ENCODE measurements around the gene C1orf21.
A peak's percentile ranks its signal among the peaks of the same experiment; 100 is the strongest.

C1orf21 gene

GRCh38 chr1:184512724-184513123 lies 125.9 kb downstream of the C1orf21 start:
- no peak for DNase-seq
- Histone ChIP-seq H3K23ac (ENCODE audit: low read length in 2 of 2) (no peak overlapping the region), H2BK12ac (ENCODE audit: low read length in 2 of 2) (no peak overlapping the region), H3K79me1 (replicated peaks; ENCODE audit: low read length, poor library complexity, severe bottlenecking) (no peaks in the 10 kb centered on the region), H3K9ac (ENCODE audit: low read length) (no peak overlapping the region), H3K18ac (ENCODE audit: low read depth in 1 of 2, low read length in 2 of 2) (no peak overlapping the region), H3K27ac (ENCODE audit: low read length, poor library complexity, severe bottlenecking) (no peak overlapping the region), H2AFZ (ENCODE audit: low read depth, low read length) (no peak overlapping the region), H3K9me3 (ENCODE audit: control insufficient read depth, low read length) (no peaks in the 10 kb centered on the region), H3K27me3 (ENCODE audit: control insufficient read depth in 1 of 2, insufficient read depth in 1 of 2, low read length in 2 of 2) (no peaks in the 10 kb centered on the region), H4K8ac (ENCODE audit: low read length) (no peak overlapping the region), H3K14ac (ENCODE audit: low read length in 2 of 2) (no peak overlapping the region), H3K36me3 (ENCODE audit: control insufficient read depth in 1 of 2, insufficient read depth in 2 of 2, low read depth in 1 of 2, low read length in 2 of 2) (peaks cover 0 to 35% of the 10 kb centered on the region in 2 experiments), H2BK15ac (ENCODE audit: low read depth, poor library complexity, severe bottlenecking) (no peak overlapping the region), H3K4ac (ENCODE audit: low read depth in 1 of 2, low read length in 2 of 2) (no peak overlapping the region), H4K91ac (ENCODE audit: low read length) (no peak overlapping the region), H2BK5ac (ENCODE audit: low read depth, low read length, poor library complexity, severe bottlenecking) (no peak overlapping the region), H2BK120ac (ENCODE audit: low read depth, low read length) (no peak overlapping the region), H3K4me2 (ENCODE audit: low read length, poor library complexity, severe bottlenecking) (no peak overlapping the region), H2AK5ac (ENCODE audit: low read length, severe bottlenecking) (no peak overlapping the region), H3K4me1 (ENCODE audit: control insufficient read depth, insufficient read depth, low read depth, low read length) (peaks cover 2% of the 10 kb centered on the region), H3K4me3 (ENCODE audit: insufficient read depth in 1 of 2, low read depth in 1 of 2, low read length in 2 of 2) (no peak overlapping the region)
- WGBS: 92% methylated on average over 7 of the region's 8 CpGs

- no peak overlapping the region for H2AFZ ChIP-seq (ENCODE audit: low read depth, low read length)
- H3K27ac ChIP-seq (ENCODE audit: low read length, poor library complexity, severe bottlenecking): peak overlapping the region; percentile 63
- H3K4me1 ChIP-seq (ENCODE audit: control insufficient read depth, insufficient read depth, low read depth, low read length): peaks cover 2% of the 10 kb centered on the region
- H3K9me3 ChIP-seq (ENCODE audit: control insufficient read depth, low read length): no peaks in the 10 kb centered on the region
- no peak overlapping the region for H4K91ac ChIP-seq (ENCODE audit: low read length)
- no peak overlapping the region for H3K23ac ChIP-seq (ENCODE audit: low read length in 2 of 2)
- H2AK5ac ChIP-seq (ENCODE audit: low read length, severe bottlenecking): no peak overlapping the region
- H4K8ac ChIP-seq (ENCODE audit: low read length): no peak overlapping the region
- H2BK15ac ChIP-seq (ENCODE audit: low read depth, poor library complexity, severe bottlenecking): no peak overlapping the region
- H3K4me2 ChIP-seq (ENCODE audit: low read length, poor library complexity, severe bottlenecking): no peak overlapping the region
- H2BK12ac ChIP-seq (ENCODE audit: low read length in 2 of 2): peak overlapping the region in 1 of 2 experiments; percentile 21
- H3K36me3 ChIP-seq (ENCODE audit: control insufficient read depth in 1 of 2, insufficient read depth in 2 of 2, low read depth in 1 of 2, low read length in 2 of 2): peaks cover 0 to 37% of the 10 kb centered on the region in 2 experiments
- H3K27me3 ChIP-seq (ENCODE audit: control insufficient read depth in 1 of 2, insufficient read depth in 1 of 2, low read length in 2 of 2): no peaks in the 10 kb centered on the region
- H3K4me3 ChIP-seq (ENCODE audit: insufficient read depth in 1 of 2, low read depth in 1 of 2, low read length in 2 of 2): peak overlapping the region in 1 of 2 experiments; percentile 30
- H3K9ac ChIP-seq (ENCODE audit: low read length): no peak overlapping the region
- no peak overlapping the region for H2BK5ac ChIP-seq (ENCODE audit: low read depth, low read length, poor library complexity, severe bottlenecking)
- no peak overlapping the region for H3K14ac ChIP-seq (ENCODE audit: low read length in 2 of 2)
- no peak for DNase-seq
- no peak overlapping the region for H3K18ac ChIP-seq (ENCODE audit: low read depth in 1 of 2, low read length in 2 of 2)
- H3K79me1 ChIP-seq (replicated peaks; ENCODE audit: low read length, poor library complexity, severe bottlenecking): no peaks in the 10 kb centered on the region
- no peak overlapping the region for H3K4ac ChIP-seq (ENCODE audit: low read depth in 1 of 2, low read length in 2 of 2)
- 96% methylated on average over 3 of the region's 3 CpGs for WGBS
- H2BK120ac ChIP-seq (ENCODE audit: low read depth, low read length): no peak overlapping the region
These were observed 126.6 kb downstream of the C1orf21 start for GRCh38 chr1:184513421-184513820.

GRCh38 chr1:184513966-184514365 lies 127.1 kb downstream of the C1orf21 start:
- no peak overlapping the region for H2AK5ac ChIP-seq (ENCODE audit: low read length, severe bottlenecking)
- peak overlapping the region; percentile 36 for H3K9ac ChIP-seq (ENCODE audit: low read length)
- H3K4me2 ChIP-seq (ENCODE audit: low read length, poor library complexity, severe bottlenecking): no peak overlapping the region
- 72% methylated on average over 4 of the region's 4 CpGs for WGBS
- no peak overlapping the region for H4K8ac ChIP-seq (ENCODE audit: low read length)
- H2BK12ac ChIP-seq (ENCODE audit: low read length in 2 of 2): peak overlapping the region in 1 of 2 experiments; percentile 3
- H3K4me3 ChIP-seq (ENCODE audit: insufficient read depth in 1 of 2, low read depth in 1 of 2, low read length in 2 of 2): peak overlapping the region in 1 of 2 experiments; percentile 30
- H2BK15ac ChIP-seq (ENCODE audit: low read depth, poor library complexity, severe bottlenecking): no peak overlapping the region
- no peak overlapping the region for H3K23ac ChIP-seq (ENCODE audit: low read length in 2 of 2)
- no peak overlapping the region for H3K14ac ChIP-seq (ENCODE audit: low read length in 2 of 2)
- H4K91ac ChIP-seq (ENCODE audit: low read length): no peak overlapping the region
- peaks cover 0 to 40% of the 10 kb centered on the region in 2 experiments for H3K36me3 ChIP-seq (ENCODE audit: control insufficient read depth in 1 of 2, insufficient read depth in 2 of 2, low read depth in 1 of 2, low read length in 2 of 2)
- DNase-seq: peak; percentile 75
- H3K27ac ChIP-seq (ENCODE audit: low read length, poor library complexity, severe bottlenecking): peak overlapping the region; percentile 33
- H3K18ac ChIP-seq (ENCODE audit: low read depth in 1 of 2, low read length in 2 of 2): peak overlapping the region in 1 of 2 experiments; percentile 26
- peaks cover 2% of the 10 kb centered on the region for H3K4me1 ChIP-seq (ENCODE audit: control insufficient read depth, insufficient read depth, low read depth, low read length)
- no peak overlapping the region for H3K4ac ChIP-seq (ENCODE audit: low read depth in 1 of 2, low read length in 2 of 2)
- no peaks in the 10 kb centered on the region for H3K9me3 ChIP-seq (ENCODE audit: control insufficient read depth, low read length)
- no peak overlapping the region for H2AFZ ChIP-seq (ENCODE audit: low read depth, low read length)
- H3K79me1 ChIP-seq (replicated peaks; ENCODE audit: low read length, poor library complexity, severe bottlenecking): no peaks in the 10 kb centered on the region
- H2BK5ac ChIP-seq (ENCODE audit: low read depth, low read length, poor library complexity, severe bottlenecking): no peak overlapping the region
- no peak overlapping the region for H2BK120ac ChIP-seq (ENCODE audit: low read depth, low read length)
- H3K27me3 ChIP-seq (ENCODE audit: control insufficient read depth in 1 of 2, insufficient read depth in 1 of 2, low read length in 2 of 2): no peaks in the 10 kb centered on the region

GRCh38 chr1:184514447-184514846 lies 127.6 kb downstream of the C1orf21 start:
- Histone ChIP-seq H3K4me3 (ENCODE audit: insufficient read depth in 1 of 2, low read depth in 1 of 2, low read length in 2 of 2) (no peak overlapping the region), H3K9me3 (ENCODE audit: control insufficient read depth, low read length) (no peaks in the 10 kb centered on the region), H3K4me2 (ENCODE audit: low read length, poor library complexity, severe bottlenecking) (no peak overlapping the region), H2BK15ac (ENCODE audit: low read depth, poor library complexity, severe bottlenecking) (no peak overlapping the region), H3K4me1 (ENCODE audit: control insufficient read depth, insufficient read depth, low read depth, low read length) (peaks cover 2% of the 10 kb centered on the region), H4K8ac (ENCODE audit: low read length) (no peak overlapping the region), H3K18ac (ENCODE audit: low read depth in 1 of 2, low read length in 2 of 2) (no peak overlapping the region), H2AFZ (ENCODE audit: low read depth, low read length) (no peak overlapping the region), H2BK5ac (ENCODE audit: low read depth, low read length, poor library complexity, severe bottlenecking) (no peak overlapping the region), H2BK12ac (ENCODE audit: low read length in 2 of 2) (no peak overlapping the region), H2BK120ac (ENCODE audit: low read depth, low read length) (no peak overlapping the region), H4K91ac (ENCODE audit: low read length) (no peak overlapping the region), H3K27ac (ENCODE audit: low read length, poor library complexity, severe bottlenecking) (no peak overlapping the region), H3K23ac (ENCODE audit: low read length in 2 of 2) (no peak overlapping the region), H3K4ac (ENCODE audit: low read depth in 1 of 2, low read length in 2 of 2) (no peak overlapping the region), H3K79me1 (replicated peaks; ENCODE audit: low read length, poor library complexity, severe bottlenecking) (no peaks in the 10 kb centered on the region), H2AK5ac (ENCODE audit: low read length, severe bottlenecking) (no peak overlapping the region), H3K36me3 (ENCODE audit: control insufficient read depth in 1 of 2, insufficient read depth in 2 of 2, low read depth in 1 of 2, low read length in 2 of 2) (peaks cover 0 to 36% of the 10 kb centered on the region in 2 experiments), H3K14ac (ENCODE audit: low read length in 2 of 2) (no peak overlapping the region), H3K9ac (ENCODE audit: low read length) (peak overlapping the region; percentile 36), H3K27me3 (ENCODE audit: control insufficient read depth in 1 of 2, insufficient read depth in 1 of 2, low read length in 2 of 2) (no peaks in the 10 kb centered on the region)
- WGBS: no CpG with 5 or more reads among the region's 2 CpGs
- peak; percentile 40 for DNase-seq
